ENCODE measurements around the gene SHB.

DNA sequence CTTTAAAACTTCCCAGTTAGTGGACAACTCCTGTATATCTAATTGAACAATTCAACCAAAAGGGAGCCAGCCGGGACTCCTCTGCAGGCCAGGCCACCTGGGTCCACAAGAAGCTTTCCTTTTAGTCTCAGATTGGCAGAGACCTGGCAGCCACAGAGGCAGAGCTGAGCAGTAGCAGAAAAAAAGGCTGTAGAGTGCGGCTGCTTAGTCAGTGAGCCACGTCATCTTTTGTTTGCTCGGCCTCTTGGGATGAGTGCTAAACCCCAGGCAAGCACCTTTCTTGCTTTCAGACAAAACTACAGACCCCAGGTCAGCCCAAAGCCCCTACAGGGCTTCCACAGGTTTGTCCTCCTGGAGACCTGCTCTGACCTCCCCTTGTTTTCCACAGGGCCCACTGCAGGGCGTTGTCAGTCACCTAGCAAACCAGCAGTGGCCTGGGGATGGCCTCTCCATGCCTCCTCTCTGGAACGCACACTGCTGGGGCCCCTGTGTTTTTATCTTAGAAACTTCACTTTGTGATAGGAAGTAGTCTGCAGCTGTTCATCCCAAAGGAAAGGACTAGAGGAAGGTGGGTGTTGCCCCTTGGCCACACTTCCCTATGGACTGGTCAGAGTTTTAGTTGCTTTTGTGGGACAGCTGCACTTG, 49.9 kb downstream of the SHB start:
- TF ChIP-seq POLR2AphosphoS5 (IDR thresholded peaks at IDR 0.05) (no peak), CTCF (IDR thresholded peaks at IDR 0.05 in 8 of 11, conservative IDR thresholded peaks at IDR 0.05 in 3 of 11) (no peak), POLR2A (IDR thresholded peaks at IDR 0.05) (no peak)
